Measurements from ENCODE around the gene PIK3AP1.
A peak's percentile ranks its signal among the peaks of the same experiment; 100 is the strongest.
"Not testable (repeated sequence)": the region's sequence is repeated elsewhere in the genome, so short reads cannot be mapped to it uniquely, and the experiment has no call there.

The PIK3AP1 gene

DNA sequence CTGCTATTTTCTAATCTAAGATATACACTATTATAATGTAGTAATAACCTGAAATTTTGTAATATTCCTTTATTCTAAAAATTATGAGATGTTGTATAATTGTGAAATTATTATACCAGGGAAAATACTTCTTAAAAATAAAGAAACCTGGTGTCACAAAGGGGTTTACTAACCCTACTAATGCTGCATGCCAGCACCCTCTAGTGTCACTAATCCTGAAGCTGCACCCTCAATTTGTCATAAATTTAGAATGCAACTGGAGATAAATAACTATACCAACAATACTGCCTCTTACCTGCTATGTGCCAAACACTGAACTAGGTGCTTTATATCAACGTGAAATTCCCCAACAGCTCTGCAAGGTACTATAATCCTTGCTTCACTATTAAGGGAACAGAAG lies 164.3 kb downstream of the PIK3AP1 start:
- peak; percentile 14; the same call in 1 of the 2 replicates for TF ChIP-seq CTCF (IDR thresholded peaks at IDR 0.05; ENCODE audit: borderline replicate concordance, insufficient read depth, low read depth, low read length)
- no peak overlapping the region for H3K4me3 ChIP-seq (ENCODE audit: low read depth, low read length)

DNA sequence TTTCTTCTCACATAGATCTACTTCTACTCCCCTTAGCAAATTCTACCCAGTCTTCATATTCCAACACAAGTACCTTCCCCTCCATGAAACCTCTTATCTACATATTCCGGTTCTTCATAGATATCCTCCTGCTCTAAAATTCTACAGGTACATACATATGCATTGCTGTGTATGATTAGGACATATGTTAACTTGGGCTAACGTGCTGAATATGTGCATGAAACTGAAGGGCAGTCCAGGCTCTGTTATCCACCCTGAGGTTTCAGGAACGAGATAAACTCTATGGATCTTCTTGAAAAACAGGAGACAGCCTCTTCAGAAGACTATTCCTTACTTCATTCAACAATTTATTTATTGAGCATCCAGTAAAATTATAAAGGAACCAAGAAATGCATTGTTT lies 165.0 kb downstream of the PIK3AP1 start:
- no peak for TF ChIP-seq CTCF (IDR thresholded peaks at IDR 0.05; ENCODE audit: borderline replicate concordance, insufficient read depth, low read depth, low read length)
- H3K4me3 ChIP-seq (ENCODE audit: low read depth, low read length) = no peak overlapping the region

DNA sequence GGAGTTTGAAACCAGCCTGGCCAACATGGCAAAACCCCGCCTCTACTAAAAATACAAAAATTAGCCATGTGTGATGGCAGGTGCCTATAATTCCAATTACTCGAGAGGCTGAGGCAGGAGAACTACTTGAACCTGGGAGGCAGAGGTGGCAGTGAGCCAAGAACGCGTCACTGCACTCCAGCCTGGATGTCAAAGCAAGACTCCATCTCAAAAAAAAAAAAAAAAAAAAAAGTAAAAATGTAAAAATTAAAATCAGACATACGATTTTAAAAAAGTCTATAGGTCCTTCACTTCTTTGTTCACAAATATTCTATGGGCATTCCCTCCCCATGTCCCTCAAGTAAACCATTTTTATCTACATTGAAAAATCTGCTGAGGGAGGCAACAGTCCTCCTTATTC lies 171.7 kb downstream of the PIK3AP1 start:
- H3K4me3 ChIP-seq (ENCODE audit: low read depth, low read length) = no peak overlapping the region

GRCh38 chr10:96545558-96545957 lies 174.8 kb downstream of the PIK3AP1 start:
- not testable (repeated sequence) for H3K4me3 ChIP-seq (ENCODE audit: low read depth, low read length)

More for the DNA sequence above, 171.7 kb downstream of the PIK3AP1 start:
- TF ChIP-seq CTCF (IDR thresholded peaks at IDR 0.05; ENCODE audit: borderline replicate concordance, insufficient read depth, low read depth, low read length) = no peak

Data from GM12875 (cell line).